Measurements from ENCODE around the gene CCDC138.

- TF ChIP-seq SP2 (CRISPR knock-in tag; IDR thresholded peaks at IDR 0.05) (no peak), MNT (IDR thresholded peaks at IDR 0.05) (no peak), ZNF800 (CRISPR knock-in tag; IDR thresholded peaks at IDR 0.05) (no peak), HNRNPUL1 (IDR thresholded peaks at IDR 0.05; ENCODE audit: low read depth, low read length) (no peak)
Measured at GRCh38 chr2:108905906-108906305, 119.3 kb downstream of the CCDC138 start.

Data from HepG2 (cell line).